K562 (cell line): ENCODE results near the gene UBXN4. TPM values are rescaled to one million over a fixed set of nuclear protein-coding genes. Genes with fewer than 3 reads are reported as not detected.

ENCODE experiments used
- ATAC-seq: fragments of 200-7000 bp; cut with Tn5 transposase; 3 replicates; pipeline ENCODE4 v1.9.1; 2020; ENCODE audit warnings: moderate library complexity
- BruUV-seq: library from RNA; stranded (reverse); fragments of 400-500 nt; replicated peaks from 2 replicates; lab custom pipeline; 2021; lab: Mats Ljungman, UMichigan
- CTCF ChIA-PET: fragments of 300-600 bp; formaldehyde crosslinking; extraction: SDS; loops from one replicate; lab custom pipeline; 2021; ENCODE audit warnings: low intra/inter-chr PET ratio; lab: Yijun Ruan, JAX
- POLR2A ChIA-PET: fragments of 300-600, 350-650 bp; sonication (Branson Sonifier 250); formaldehyde crosslinking; extraction: SDS; loops from one replicate; lab custom pipeline; 2021; ENCODE audit warnings: antibody characterized with exemption, inconsistent platforms; lab: Yijun Ruan, JAX
- DNase-seq, 4 experiments: peaks; one replicate each; pipeline versions ENCODE4 v3.0.0 to v3.0.0-alpha.2; 2011 to 2018; ENCODE audit warnings: low spot score in 3 of 4, mixed read lengths in 3 of 4; ENCODE audit errors: extremely low read depth in 1 of 4
- FAIRE-seq: peaks from 2 replicates; lab custom pipeline; 2011; peaks lifted over from hg19 to GRCh38; lab: Jason Lieb, UNC
- H2AFZ ChIP-seq: 2 replicates; pipeline ENCODE4 v1.6.0; 2011; ENCODE audit warnings: low read depth, low read length, control low read depth, inconsistent platforms
- H3K27ac ChIP-seq: fragments of 200-600 bp; 3 replicates; pipeline ENCODE4 v1.8.0; 2011; ENCODE audit warnings: low read depth, mild to moderate bottlenecking, control low read depth, inconsistent platforms, low read length, moderate library complexity, mixed read lengths; ENCODE audit errors: extremely low read depth
- H3K27me3 ChIP-seq, 2 experiments: fragments of 300-600 bp in 1 of 2; 2 replicates in 1 of 2; 3 replicates in 1 of 2; pipeline versions ENCODE4 v1.6.0 to v1.8.0; 2011; ENCODE audit warnings: inconsistent platforms in 2 of 2, low read length in 2 of 2, mild to moderate bottlenecking in 1 of 2, mixed read lengths in 1 of 2, moderate library complexity in 1 of 2; ENCODE audit not compliant: control insufficient read depth in 2 of 2, insufficient read depth in 2 of 2
- H3K36me3 ChIP-seq: fragments of 300-600 bp; 3 replicates; pipeline ENCODE4 v1.8.0; 2011; ENCODE audit warnings: mild to moderate bottlenecking, low read length, inconsistent platforms; ENCODE audit not compliant: control insufficient read depth, insufficient read depth
- H3K4me1 ChIP-seq, 2 experiments: fragments of 200-600 bp in 1 of 2; replicated peaks in 1 of 2; 2 replicates in 1 of 2; 3 replicates in 1 of 2; pipeline versions ENCODE4 v1.5.1 to v1.8.0; 2011; ENCODE audit warnings: inconsistent platforms in 2 of 2, low read length in 2 of 2, mild to moderate bottlenecking in 1 of 2, mixed read lengths in 1 of 2, moderate library complexity in 1 of 2; ENCODE audit not compliant: control insufficient read depth in 2 of 2, insufficient read depth in 2 of 2
- H3K4me2 ChIP-seq: 2 replicates; pipeline ENCODE4 v1.6.1; 2011; ENCODE audit warnings: low read length, control low read depth, inconsistent platforms, mixed read lengths; ENCODE audit not compliant: insufficient read depth
- H3K4me3 ChIP-seq: fragments of 200-600 bp; sonication (generic), shearing (Covaris generic); 2 replicates; pipeline ENCODE4 v1.5.1; 2016; ENCODE audit warnings: control low read depth, inconsistent platforms
- H3K79me2 ChIP-seq: fragments of 200-600 bp; 3 replicates; pipeline ENCODE4 v1.8.0; 2011; ENCODE audit warnings: low read length, inconsistent platforms; ENCODE audit not compliant: control insufficient read depth, insufficient read depth
- H3K9ac ChIP-seq, 2 experiments: 2 replicates each; pipeline versions ENCODE4 v1.6.0 to v1.6.1; 2011; ENCODE audit warnings: low read depth in 2 of 2, low read length in 2 of 2, control low read depth in 1 of 2, inconsistent platforms in 1 of 2, mild to moderate bottlenecking in 1 of 2, mixed read lengths in 1 of 2; ENCODE audit not compliant: insufficient read depth in 1 of 2
- H3K9me1 ChIP-seq: one replicate; pipeline ENCODE4 v1.6.0; 2011; ENCODE audit warnings: inconsistent platforms, mild to moderate bottlenecking, low read length, moderate library complexity; ENCODE audit not compliant: control insufficient read depth, insufficient read depth
- H3K9me3 ChIP-seq: replicated peaks from 2 replicates; pipeline ENCODE4 v1.5.1; 2011; ENCODE audit warnings: low read depth, low read length, inconsistent platforms; ENCODE audit not compliant: control insufficient read depth, insufficient read depth
- H4K20me1 ChIP-seq: replicated peaks from 2 replicates; pipeline ENCODE4 v1.6.1; 2011; ENCODE audit warnings: low read length, inconsistent platforms, mixed read lengths; ENCODE audit not compliant: control insufficient read depth, insufficient read depth
- CBX8 ChIP-seq: fragments of 200-600 bp; sonication (generic); IDR thresholded peaks from 2 replicates; pipeline ENCODE4 v1.6.1; 2012; ENCODE audit warnings: borderline replicate concordance, mixed run types, low read depth, mild to moderate bottlenecking, moderate library complexity, mixed read lengths, low read length, control low read depth, inconsistent platforms; ENCODE audit not compliant: poor library complexity, severe bottlenecking; ENCODE audit errors: extremely low read depth
- CREBBP ChIP-seq: IDR thresholded peaks from one replicate; pipeline ENCODE4 v1.6.1; 2012; ENCODE audit warnings: low read depth, mild to moderate bottlenecking, control low read depth, inconsistent platforms, low read length
- ELK3 ChIP-seq: fragments of 450-650 bp; formaldehyde crosslinking; IDR thresholded peaks from 2 replicates; pipeline ENCODE4 v1.4.0; 2020; ENCODE audit warnings: mild to moderate bottlenecking
- GABPB1 ChIP-seq: sonication (generic); formaldehyde crosslinking; IDR thresholded peaks from 2 replicates; pipeline ENCODE4 v1.8.0; 2022; ENCODE audit warnings: mild to moderate bottlenecking, missing genetic modification reagents
- HDAC1 ChIP-seq, 2 experiments: fragments of 450-650 bp; IDR thresholded peaks; 2 replicates each; pipeline ENCODE4 v1.6.1; 2016 to 2017; ENCODE audit warnings: inconsistent platforms in 1 of 2, mild to moderate bottlenecking in 1 of 2, moderate library complexity in 1 of 2
- HDAC2 ChIP-seq: fragments of 450-650 bp; IDR thresholded peaks from 2 replicates; pipeline ENCODE4 v1.6.1; 2016; ENCODE audit warnings: mild to moderate bottlenecking
- KDM1A ChIP-seq, 2 experiments: fragments of 450-650 bp; IDR thresholded peaks; 2 replicates each; pipeline ENCODE4 v1.6.1; 2016; ENCODE audit warnings: mild to moderate bottlenecking in 2 of 2
- KDM4B ChIP-seq, 2 experiments: fragments of 450-650 bp in 1 of 2; sonication (generic) in 1 of 2; IDR thresholded peaks; 2 replicates each; pipeline ENCODE4 v1.6.1; 2016 to 2017; ENCODE audit warnings: borderline replicate concordance in 2 of 2, antibody characterized with exemption in 1 of 2, low read depth in 1 of 2, mild to moderate bottlenecking in 1 of 2
- NELFE ChIP-seq: IDR thresholded peaks from 2 replicates; pipeline ENCODE4 v1.6.1; 2011; ENCODE audit warnings: mild to moderate bottlenecking; ENCODE audit not compliant: insufficient read depth, insufficient read length
- NEUROD1 ChIP-seq: fragments of 150-350 bp; IDR thresholded peaks from 2 replicates; pipeline ENCODE4 v1.6.1; 2014; ENCODE audit warnings: borderline replicate concordance, low read length, low read depth; ENCODE audit not compliant: partially characterized antibody
- NKRF ChIP-seq: fragments of 450-650 bp; IDR thresholded peaks from 2 replicates; pipeline ENCODE4 v1.6.1; 2016; ENCODE audit warnings: borderline replicate concordance
- NRF1 ChIP-seq, 2 experiments: fragments of 450-650 bp; IDR thresholded peaks in 1 of 2; conservative IDR thresholded peaks in 1 of 2; 2 replicates each; pipeline ENCODE4 v1.6.1; 2014; ENCODE audit warnings: mild to moderate bottlenecking in 2 of 2
- RCOR1 ChIP-seq, 2 experiments: IDR thresholded peaks; 2 replicates each; pipeline ENCODE4 v1.6.1; 2012; ENCODE audit warnings: low read depth in 2 of 2, low read length in 2 of 2, borderline replicate concordance in 1 of 2, improper control_type of control experiment in 1 of 2
- TCF3 ChIP-seq: sonication (generic); formaldehyde crosslinking; IDR thresholded peaks from 2 replicates; pipeline ENCODE4 v1.4.0; 2020; ENCODE audit warnings: mild to moderate bottlenecking, missing genetic modification reagents
- ZBED1 ChIP-seq: IDR thresholded peaks from 2 replicates; pipeline ENCODE4 v1.6.1; 2014
- ZBTB9 ChIP-seq: fragments of 450-650 bp; formaldehyde crosslinking; IDR thresholded peaks from 2 replicates; pipeline ENCODE4 v1.4.0; 2020; ENCODE audit warnings: mild to moderate bottlenecking, moderate library complexity
- ZFP36 ChIP-seq: fragments of 150-350 bp; IDR thresholded peaks from 2 replicates; pipeline ENCODE4 v1.6.1; 2018; ENCODE audit warnings: low read length, low read depth; ENCODE audit not compliant: partially characterized antibody
- ZNF12 ChIP-seq: sonication (generic); formaldehyde crosslinking; IDR thresholded peaks from 2 replicates; pipeline ENCODE4 v1.4.0; 2020; ENCODE audit warnings: mild to moderate bottlenecking, missing genetic modification reagents
- ZNF274 ChIP-seq: IDR thresholded peaks from 2 replicates; pipeline ENCODE4 v1.6.1; 2011; ENCODE audit warnings: low read depth, mild to moderate bottlenecking, low read length, moderate library complexity, borderline replicate concordance
- WGBS: fragments of 100-300 bp; shearing (Covaris generic); methylation state at CpG from one replicate; pipeline ENCODE4 v1.1.6; 2016; ENCODE audit warnings: low coverage, mixed read lengths; ENCODE audit not compliant: insufficient coverage; ENCODE audit errors: missing lambda C conversion rate; 5-methylcytosine and 5-hydroxymethylcytosine counted together
- in situ Hi-C: fragments of 300-500 bp; cut with MboI; formaldehyde crosslinking; loops from 4 replicates; pipeline ENCODE4 v1.15.0; 2018; ENCODE audit warnings: inconsistent platforms, mixed read lengths
- intact Hi-C: fragments of 100-400 bp; cut with micrococcal nuclease; formaldehyde crosslinking; loops from 2 replicates; pipeline ENCODE4 v1.14.2; 2022
- polyA plus RNA-seq, 8 experiments: library from polyadenylated mRNA; depleted of rRNA in 4 of 8; stranded (reverse) in 5 of 8; unstranded in 3 of 8; fragments of >200 nt; fragmentation: Nextera tagmentation in 2 of 8; fragmentation: Illumina TruSeq in 1 of 8; extraction: Ambion mirVana in 2 of 8; extraction: Trizol in 1 of 8; gene quantifications; 2 replicates each; pipeline versions ENCODE4 v1.2.1 to v1.2.3, GENCODE V29; 2011 to 2014; ENCODE audit warnings: inconsistent platforms in 1 of 8, missing spikeins in 1 of 8
- total RNA-seq, 7 experiments: library from RNA; depleted of rRNA in 6 of 7; stranded (reverse); fragments of >200 nt in 6 of 7; fragmentation: Illumina TruSeq in 2 of 7; extraction: Trizol in 2 of 7; gene quantifications; 2 replicates each; pipeline versions ENCODE4 v1.2.1 to v1.2.3, GENCODE V29; 2011 to 2021; ENCODE audit warnings: low replicate concordance in 1 of 7

UBXN4 gene
- total and polyA plus RNA-seq, 9 of the 15 experiments (the other 6 are each of a cell fraction or from before 2014, with no cell fraction given): 30.4 to 127 (median 55.3) TPM

GRCh38 chr2:135743860-135744259, 2.2 kb downstream of the UBXN4 start:
- POLR2A ChIA-PET: interaction anchor here (0.6 to 1.9 kb wide), 5 partner anchors 8 to 626 kb away, joined by 3 to 9 read pairs (median 6); no protein-coding TSS in a partner anchor
- BruUV-seq: no TSS peak
- Histone ChIP-seq H3K36me3 (peaks cover 35% of the 10 kb centered on the region), H3K4me2 (peak overlapping the region; percentile 58), H3K4me3 (peak overlapping the region; percentile 12; the same call in 1 of the 2 replicates), H3K4me1 (peaks cover 8 to 10% of the 10 kb centered on the region in 2 experiments; a peak in 3 of 5 replicates), H3K79me2 (peaks cover 56% of the 10 kb centered on the region), H3K27ac (no peak overlapping the region), H3K27me3 (no peaks in the 10 kb centered on the region), H3K9me3 (no peaks in the 10 kb centered on the region), H3K9ac (peak overlapping the region in 1 of 2 experiments; percentile 96; a peak in 2 of 4 replicates), H4K20me1 (peaks cover 9% of the 10 kb centered on the region; the same call in 1 of the 2 replicates), H2AFZ (no peak overlapping the region), H3K9me1 (no peaks in the 10 kb centered on the region)
- intact Hi-C loops: loop anchor here (2.0 kb wide), 1 partner anchor 213 kb away; the partner anchor contains the start of genes R3HDM1 and ZRANB3
- WGBS: 41% methylated on average over 1 of the region's 1 CpG
- peak in 1 of 4 experiments; percentile 14 for DNase-seq
- in situ Hi-C loops: no loop called here
- CTCF ChIA-PET: no interaction called here
- no peak for ATAC-seq
- peak; percentile 6 for FAIRE-seq
- TF ChIP-seq ZBED1 (no peak), ELK3 (CRISPR knock-in tag) (no peak), CREBBP (no peak), KDM4B (IDR thresholded peaks at IDR 0.05; ENCODE audit: borderline replicate concordance in 2 of 2, low read depth in 1 of 2) (no peak), HDAC2 (0 out of 2 replicates have a peak, but pooled peaks have one; percentile 42), KDM1A (IDR thresholded peaks at IDR 0.05) (peak; percentile 92 to 93), NELFE (no peak), NEUROD1 (no peak), NKRF (no peak), HDAC1 (IDR thresholded peaks at IDR 0.05) (peak in 1 of 2 experiments; percentile 69; a peak in 2 of 4 replicates), TCF3 (no peak), NRF1 (conservative IDR thresholded peaks at IDR 0.05 in 1 of 2, IDR thresholded peaks at IDR 0.05 in 1 of 2) (no peak), RCOR1 (IDR thresholded peaks at IDR 0.05; ENCODE audit: borderline replicate concordance in 1 of 2, low read depth in 2 of 2, low read length in 2 of 2) (peak in 1 of 2 experiments; percentile 77; a peak in 2 of 4 replicates), ZBTB9 (CRISPR knock-in tag) (no peak), ZNF12 (CRISPR knock-in tag) (no peak), ZFP36 (no peak), GABPB1 (CRISPR knock-in tag) (no peak), ZNF274 (no peak), CBX8 (no peak)
